Effector CD4-positive, alpha-beta T cell (primary cell): ENCODE measurements around the gene COL11A2.

ENCODE experiments used
- DNase-seq: peaks from one replicate; pipeline ENCODE4 v3.0.0-alpha.2; 2020

Gene COL11A2

GRCh38 chr6:33113755-33114154, 78.5 kb downstream of the COL11A2 start:
- DNase-seq = no peak
